NCI-H748 treated with DMSO at 0.1 percent for 48 hours (cell line): ENCODE results near the gene GCNT1.
"Not testable (repeated sequence)": the region's sequence is repeated elsewhere in the genome, so short reads cannot be mapped to it uniquely, and the experiment has no call there.

Experiments
- DNase-seq: peaks from one replicate; lab custom pipeline; 2025; lab: John Stamatoyannopoulos, UW

The GCNT1 gene

GRCh38 chr9:76490249-76490990, 31.4 kb downstream of the GCNT1 start:
- DNase-seq = no peak

GRCh38 chr9:76491056-76491455, 32.1 kb downstream of the GCNT1 start:
- DNase-seq = not testable (repeated sequence)

GRCh38 chr9:76493496-76493895, 34.5 kb downstream of the GCNT1 start:
- not testable (repeated sequence) for DNase-seq

- no peak for DNase-seq
These were observed 41.1 kb downstream of the GCNT1 start for GRCh38 chr9:76500061-76500460.

GRCh38 chr9:76502746-76503145, 43.8 kb downstream of the GCNT1 start:
- no peak for DNase-seq

- no peak for DNase-seq
These were observed 51.1 kb downstream of the GCNT1 start for GRCh38 chr9:76510041-76510440.

- no peak for DNase-seq
These were observed 51.5 kb downstream of the GCNT1 start for GRCh38 chr9:76510446-76510845.

GRCh38 chr9:76512826-76513225, 53.8 kb downstream of the GCNT1 start:
- no peak for DNase-seq

- DNase-seq = no peak
These were observed 57.4 kb downstream of the GCNT1 start for GRCh38 chr9:76516350-76516749.

- DNase-seq = no peak
These were observed 57.9 kb downstream of the GCNT1 start for GRCh38 chr9:76516871-76517270.

GRCh38 chr9:76519075-76519835, 60.3 kb downstream of the GCNT1 start:
- DNase-seq = no peak

GRCh38 chr9:76521244-76521681, 62.3 kb downstream of the GCNT1 start:
- no peak for DNase-seq

GRCh38 chr9:76521906-76522305, 62.9 kb downstream of the GCNT1 start:
- no peak for DNase-seq

- not testable (repeated sequence) for DNase-seq
These were observed 64.7 kb downstream of the GCNT1 start for GRCh38 chr9:76523617-76524200.

- no peak for DNase-seq
These were observed 66.2 kb downstream of the GCNT1 start for GRCh38 chr9:76525196-76525595.

- no peak for DNase-seq
These were observed 67.0 kb downstream of the GCNT1 start for GRCh38 chr9:76526026-76526425.

- DNase-seq = no peak
These were observed 69.1 kb downstream of the GCNT1 start for GRCh38 chr9:76528056-76528455.

GRCh38 chr9:76528642-76529190, 69.7 kb downstream of the GCNT1 start:
- no peak for DNase-seq

- no peak for DNase-seq
These were observed 70.7 kb downstream of the GCNT1 start for GRCh38 chr9:76529653-76530052.

- no peak for DNase-seq
These were observed 71.6 kb downstream of the GCNT1 start for GRCh38 chr9:76530458-76531110.

GRCh38 chr9:76531231-76531780, 72.3 kb downstream of the GCNT1 start:
- DNase-seq = no peak

- DNase-seq = not testable (repeated sequence)
These were observed 73.9 kb downstream of the GCNT1 start for GRCh38 chr9:76532877-76533276.
